ENCODE measurements around the gene STYX. TPM values are rescaled to one million over a fixed set of nuclear protein-coding genes. Genes with fewer than 3 reads are reported as not detected.
"Not testable (repeated sequence)": the region's sequence is repeated elsewhere in the genome, so short reads cannot be mapped to it uniquely, and the experiment has no call there.

Gene STYX
- total RNA-seq, 2 experiments from 2014 or later = 15.3 to 16.2 TPM

- H3K4me1 ChIP-seq (ENCODE audit: insufficient read depth, low read length) = peaks cover 3% of the 10 kb centered on the region
- DNase-seq (no peak), ATAC-seq (ENCODE audit: poor library complexity) (peak; percentile 41)
- intact Hi-C loops (cut with DNase I, micrococcal nuclease) = loop anchor here in 1 of 2 experiments (2.0 kb wide), 1 partner anchor 16 kb away; no protein-coding TSS in a partner anchor
- H3K36me3 Mint-ChIP-seq (ENCODE audit: low read depth) = peaks cover 81% of the 10 kb centered on the region
- ChIA-PET CTCF (interaction anchor here (1.9 kb wide), 1 partner anchor 29 kb away, joined by 4 read pairs; the partner anchor contains the start of gene ERO1A), POLR2A (interaction anchor here (4.1 kb wide), 1 partner anchor 19 kb away, joined by 29 read pairs; no protein-coding TSS in a partner anchor)
- no peak overlapping the region for H3K4me3 Mint-ChIP-seq
- peaks cover 36% of the 10 kb centered on the region for H3K4me1 Mint-ChIP-seq (ENCODE audit: low read depth)
- H3K9me3 ChIP-seq (ENCODE audit: control insufficient read depth in 1 of 2, insufficient read depth in 1 of 2, low read length in 2 of 2) = no peaks in the 10 kb centered on the region
- peaks cover 72% of the 10 kb centered on the region for H3K36me3 ChIP-seq (ENCODE audit: insufficient read depth, low read length)
- no peak overlapping the region for H3K4me3 ChIP-seq (ENCODE audit: low read length)
- H3K27me3 Mint-ChIP-seq = no peaks in the 10 kb centered on the region
- TF ChIP-seq CTCF (IDR thresholded peaks at IDR 0.05) = no peak
- no peaks in the 10 kb centered on the region for H3K9me3 Mint-ChIP-seq
- no peaks in the 10 kb centered on the region for H3K27me3 ChIP-seq (ENCODE audit: control insufficient read depth in 1 of 2, insufficient read depth in 2 of 2, low read length in 2 of 2)
- no peak overlapping the region for H3K27ac ChIP-seq (ENCODE audit: low read depth in 1 of 2, low read length in 2 of 2)
- peak overlapping the region; percentile 58 for H3K27ac Mint-ChIP-seq
These were observed 5.7 kb upstream of the STYX start for GRCh38 chr14:52724360-52724644.

GRCh38 chr14:52727509-52727908 is 2.5 kb upstream of the STYX start:
- peaks cover 21% of the 10 kb centered on the region for H3K4me1 ChIP-seq (ENCODE audit: insufficient read depth, low read length)
- H3K4me3 ChIP-seq (ENCODE audit: low read length); H3K27me3 Mint-ChIP-seq; intact Hi-C loops (cut with DNase I, micrococcal nuclease); H3K9me3 ChIP-seq (ENCODE audit: control insufficient read depth in 1 of 2, insufficient read depth in 1 of 2, low read length in 2 of 2); H3K27ac ChIP-seq (ENCODE audit: low read depth in 1 of 2, low read length in 2 of 2); H3K4me3 Mint-ChIP-seq; DNase-seq; ATAC-seq (ENCODE audit: poor library complexity); H3K9me3 Mint-ChIP-seq; H3K27me3 ChIP-seq (ENCODE audit: control insufficient read depth in 1 of 2, insufficient read depth in 2 of 2, low read length in 2 of 2): not testable (repeated sequence)
- H3K36me3 Mint-ChIP-seq (ENCODE audit: low read depth) = peaks cover 77% of the 10 kb centered on the region
- H3K4me1 Mint-ChIP-seq (ENCODE audit: low read depth) = peaks cover 39% of the 10 kb centered on the region
- peak overlapping the region; percentile 94 for H3K27ac Mint-ChIP-seq
- ChIA-PET CTCF (interaction anchor here (0.9 to 1.0 kb wide), 2 partner anchors 14 to 63 kb away, joined by 3 read pairs; no protein-coding TSS in a partner anchor), POLR2A (interaction anchor here (0.7 to 5.8 kb wide), 3 partner anchors 15 to 121 kb away, joined by 3 to 113 read pairs (median 4); partner anchors contain the start of gene PSMC6)
- H3K36me3 ChIP-seq (ENCODE audit: insufficient read depth, low read length) = peaks cover 54% of the 10 kb centered on the region

GRCh38 chr14:52729035-52729434 is 931 bp upstream of the STYX start:
- H3K4me1 Mint-ChIP-seq (ENCODE audit: low read depth) = peaks cover 39% of the 10 kb centered on the region
- H3K9me3 ChIP-seq (ENCODE audit: control insufficient read depth in 1 of 2, insufficient read depth in 1 of 2, low read length in 2 of 2); H3K27me3 Mint-ChIP-seq; ATAC-seq (ENCODE audit: poor library complexity); H3K9me3 Mint-ChIP-seq; DNase-seq; H3K27me3 ChIP-seq (ENCODE audit: control insufficient read depth in 1 of 2, insufficient read depth in 2 of 2, low read length in 2 of 2); H3K4me3 ChIP-seq (ENCODE audit: low read length); intact Hi-C loops (cut with DNase I, micrococcal nuclease): not testable (repeated sequence)
- H3K4me3 Mint-ChIP-seq = peak overlapping the region; percentile 72
- ChIA-PET CTCF (interaction anchor here (0.7 to 1.4 kb wide), 2 partner anchors 9 to 33 kb away, joined by 3 to 4 read pairs; no protein-coding TSS in a partner anchor), POLR2A (interaction anchor here (0.6 to 5.8 kb wide), 12 partner anchors 9 to 177 kb away, joined by 3 to 113 read pairs (median 4); partner anchors contain the start of genes ERO1A, GPR137C, PSMC6 and TXNDC16)
- H3K36me3 Mint-ChIP-seq (ENCODE audit: low read depth) = peaks cover 76% of the 10 kb centered on the region
- H3K27ac Mint-ChIP-seq = peak overlapping the region; percentile 94
- H3K4me1 ChIP-seq (ENCODE audit: insufficient read depth, low read length) = peaks cover 33% of the 10 kb centered on the region
- H3K27ac ChIP-seq (ENCODE audit: low read depth in 1 of 2, low read length in 2 of 2) = peak overlapping the region in 1 of 2 donors; percentile 57
- H3K36me3 ChIP-seq (ENCODE audit: insufficient read depth, low read length) = peaks cover 50% of the 10 kb centered on the region

- intact Hi-C loops (cut with DNase I, micrococcal nuclease) = no loop called here
- H3K9me3 Mint-ChIP-seq = no peaks in the 10 kb centered on the region
- Histone ChIP-seq H3K36me3 (ENCODE audit: insufficient read depth, low read length) (peaks cover 46% of the 10 kb centered on the region), H3K4me1 (ENCODE audit: insufficient read depth, low read length) (peaks cover 33% of the 10 kb centered on the region), H3K9me3 (ENCODE audit: control insufficient read depth in 1 of 2, insufficient read depth in 1 of 2, low read length in 2 of 2) (no peaks in the 10 kb centered on the region), H3K27ac (ENCODE audit: low read depth in 1 of 2, low read length in 2 of 2) (peak overlapping the region; percentile 57 to 89), H3K4me3 (ENCODE audit: low read length) (peak overlapping the region; percentile 100), H3K27me3 (ENCODE audit: control insufficient read depth in 1 of 2, insufficient read depth in 2 of 2, low read length in 2 of 2) (no peaks in the 10 kb centered on the region)
- CTCF ChIA-PET = interaction anchor here (0.7 to 1.4 kb wide), 2 partner anchors 9 to 32 kb away, joined by 3 to 4 read pairs; no protein-coding TSS in a partner anchor
- ATAC-seq (ENCODE audit: poor library complexity) = no peak
- POLR2A ChIA-PET = interaction anchor here (0.6 to 5.8 kb wide), 13 partner anchors 9 to 178 kb away, joined by 3 to 113 read pairs (median 5); partner anchors contain the start of genes ERO1A, GNPNAT1, GPR137C and TXNDC16
- no peaks in the 10 kb centered on the region for H3K27me3 Mint-ChIP-seq
- peaks cover 39% of the 10 kb centered on the region for H3K4me1 Mint-ChIP-seq (ENCODE audit: low read depth)
- H3K27ac Mint-ChIP-seq = peak overlapping the region; percentile 94
- DNase-seq = no peak
- no peak for TF ChIP-seq CTCF (IDR thresholded peaks at IDR 0.05)
- peaks cover 76% of the 10 kb centered on the region for H3K36me3 Mint-ChIP-seq (ENCODE audit: low read depth)
- peak overlapping the region; percentile 93 for H3K4me3 Mint-ChIP-seq
These were observed 411 bp upstream of the STYX start for GRCh38 chr14:52729585-52729924.
